Hepatocyte (in vitro differentiated cells): ENCODE measurements around the gene KIAA0586. TPM values are rescaled to one million over a fixed set of nuclear protein-coding genes. Genes with fewer than 3 reads are reported as not detected.
"Not testable (repeated sequence)": the region's sequence is repeated elsewhere in the genome, so short reads cannot be mapped to it uniquely, and the experiment has no call there.

Source experiments
- DNase-seq: peaks from one replicate; pipeline ENCODE4 v3.0.0-alpha.2; 2016; ENCODE audit warnings: low spot score
- H2AFZ ChIP-seq: fragments of 200-600 bp; sonication (generic); 2 replicates; pipeline ENCODE4 v1.6.0; 2016; ENCODE audit warnings: antibody characterized with exemption, mild to moderate bottlenecking
- H3K27ac ChIP-seq: fragments of 200-600 bp; sonication (generic); 2 replicates; pipeline ENCODE4 v1.5.1; 2016; ENCODE audit warnings: mild to moderate bottlenecking
- H3K27me3 ChIP-seq: fragments of 200-600 bp; sonication (generic); 2 replicates; pipeline ENCODE4 v1.6.1; 2016
- H3K36me3 ChIP-seq: fragments of 200-600 bp; sonication (generic); replicated peaks from 2 replicates; pipeline ENCODE4 v1.5.1; 2016; ENCODE audit warnings: low read depth; ENCODE audit not compliant: insufficient read depth
- H3K4me1 ChIP-seq: fragments of 200-600 bp; sonication (generic); 2 replicates; pipeline ENCODE4 v1.5.1; 2016; ENCODE audit warnings: mild to moderate bottlenecking, moderate library complexity; ENCODE audit not compliant: insufficient read depth
- H3K4me2 ChIP-seq: fragments of 200-600 bp; sonication (generic); 2 replicates; pipeline ENCODE4 v1.6.0; 2016
- H3K4me3 ChIP-seq: fragments of 200-600 bp; sonication (generic); 2 replicates; pipeline ENCODE4 v1.5.1; 2016; ENCODE audit warnings: mild to moderate bottlenecking
- H3K79me2 ChIP-seq: fragments of 200-600 bp; sonication (generic); 2 replicates; pipeline ENCODE4 v1.6.0; 2017; ENCODE audit warnings: mild to moderate bottlenecking
- H3K9me2 ChIP-seq: fragments of 200-600 bp; sonication (generic); replicated peaks from 2 replicates; pipeline ENCODE4 v1.6.0; 2017; ENCODE audit warnings: mild to moderate bottlenecking; ENCODE audit not compliant: insufficient read depth
- H3K9me3 ChIP-seq: fragments of 200-600 bp; sonication (generic); 2 replicates; pipeline ENCODE4 v1.5.1; 2016; ENCODE audit warnings: low read depth, mild to moderate bottlenecking
- H4K20me1 ChIP-seq: fragments of 200-600 bp; sonication (generic); 2 replicates; pipeline ENCODE4 v1.6.0; 2016; ENCODE audit warnings: mild to moderate bottlenecking; ENCODE audit not compliant: insufficient read depth, poor library complexity, severe bottlenecking
- CTCF ChIP-seq: fragments of 200-600 bp; sonication (generic); IDR thresholded peaks from 2 replicates; pipeline ENCODE4 v1.5.1; 2016; ENCODE audit warnings: antibody characterized with exemption, mild to moderate bottlenecking; ENCODE audit not compliant: poor library complexity
- EZH2 ChIP-seq: fragments of 200-600 bp; sonication (generic); IDR thresholded peaks from 2 replicates; pipeline ENCODE4 v1.6.1; 2016; ENCODE audit warnings: antibody characterized with exemption, mild to moderate bottlenecking, borderline replicate concordance
- EZH2phosphoT487 ChIP-seq: fragments of 200-600 bp; sonication (generic); IDR thresholded peaks from one replicate; pipeline ENCODE4 v1.6.1; 2018; ENCODE audit warnings: antibody characterized with exemption, mild to moderate bottlenecking, low read depth, moderate library complexity; ENCODE audit not compliant: unreplicated experiment, severe bottlenecking
- WGBS: methylation state at CpG from one replicate; pipeline ENCODE4 v1.1.6; 2016; ENCODE audit warnings: low lambda C conversion rate; ENCODE audit errors: missing lambda C conversion rate; 5-methylcytosine and 5-hydroxymethylcytosine counted together
- polyA plus RNA-seq: library from polyadenylated mRNA; unstranded; fragments of >200 nt; fragmentation: Nextera tagmentation; extraction: Ambion mirVana; gene quantifications from 2 replicates; pipeline ENCODE4 v1.2.1, GENCODE V29; 2016
- total RNA-seq: library from RNA; depleted of rRNA; stranded (reverse); fragments of >200 nt; gene quantifications from 2 replicates; pipeline ENCODE4 v1.2.3, GENCODE V29; 2014

Gene KIAA0586
- total and polyA plus RNA-seq, 2 experiments from 2014 or later, result 7.3 to 21.4 TPM

DNA sequence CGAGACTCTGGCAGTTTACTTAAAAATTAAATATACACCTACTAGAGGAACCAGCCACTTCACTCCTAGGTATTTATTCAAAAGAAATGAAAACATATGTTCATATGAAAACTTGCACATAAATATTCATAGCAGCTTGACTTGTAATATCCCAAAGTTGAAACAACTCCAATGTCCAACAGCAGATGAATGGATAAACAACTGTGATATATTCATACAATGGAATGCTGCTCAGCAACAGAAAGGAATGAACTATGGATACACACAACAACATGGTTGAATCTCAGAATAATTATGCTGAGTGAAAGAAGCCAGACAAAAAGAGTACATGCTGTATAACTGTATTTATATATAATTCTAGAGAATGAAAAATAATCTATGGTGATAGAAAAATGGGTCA, 156.9 kb downstream of the KIAA0586 start:
- Histone ChIP-seq H3K27ac (no peak overlapping the region), H3K4me1 (no peaks in the 10 kb centered on the region), H3K9me3 (no peaks in the 10 kb centered on the region), H3K9me2 (no peaks in the 10 kb centered on the region), H3K79me2 (no peaks in the 10 kb centered on the region), H3K4me2 (no peak overlapping the region), H4K20me1 (no peaks in the 10 kb centered on the region), H3K27me3 (no peaks in the 10 kb centered on the region), H3K4me3 (no peak overlapping the region), H2AFZ (no peak overlapping the region), H3K36me3 (no peaks in the 10 kb centered on the region)
- no peak for DNase-seq
- 92% methylated on average over 1 of the region's 1 CpG for WGBS
- TF ChIP-seq EZH2 (no peak), CTCF (no peak)

DNA sequence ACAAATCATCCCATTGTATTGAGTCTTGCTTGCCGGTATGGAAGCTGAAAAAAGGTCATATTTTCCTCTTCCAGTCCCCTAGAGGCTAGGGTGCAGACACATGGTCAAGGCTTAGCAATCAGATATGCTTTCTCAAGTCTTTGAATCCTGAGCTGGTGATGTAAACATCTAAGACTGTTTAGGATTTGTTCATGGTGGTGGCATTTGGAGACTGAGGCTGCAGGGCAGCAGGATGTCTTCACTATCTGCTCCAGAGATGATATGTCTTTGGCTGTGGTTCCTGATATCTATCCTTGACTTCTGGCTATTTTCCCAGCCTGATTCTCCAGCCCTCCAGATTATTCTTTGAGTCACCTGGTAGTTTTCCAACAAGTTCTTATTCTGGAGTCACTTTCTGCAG, 159.8 kb downstream of the KIAA0586 start:
- Histone ChIP-seq H3K4me1 (no peaks in the 10 kb centered on the region), H3K79me2 (no peaks in the 10 kb centered on the region), H3K9me3 (no peaks in the 10 kb centered on the region), H4K20me1 (no peaks in the 10 kb centered on the region), H3K4me2 (no peak overlapping the region), H2AFZ (no peak overlapping the region), H3K4me3 (no peak overlapping the region), H3K27me3 (no peaks in the 10 kb centered on the region), H3K27ac (no peak overlapping the region), H3K36me3 (no peaks in the 10 kb centered on the region), H3K9me2 (no peaks in the 10 kb centered on the region)
- TF ChIP-seq EZH2phosphoT487, result no peak
- TF ChIP-seq EZH2, result no peak
- no peak for TF ChIP-seq CTCF
- DNase-seq, result no peak
- 72% methylated on average over 1 of the region's 1 CpG for WGBS

DNA sequence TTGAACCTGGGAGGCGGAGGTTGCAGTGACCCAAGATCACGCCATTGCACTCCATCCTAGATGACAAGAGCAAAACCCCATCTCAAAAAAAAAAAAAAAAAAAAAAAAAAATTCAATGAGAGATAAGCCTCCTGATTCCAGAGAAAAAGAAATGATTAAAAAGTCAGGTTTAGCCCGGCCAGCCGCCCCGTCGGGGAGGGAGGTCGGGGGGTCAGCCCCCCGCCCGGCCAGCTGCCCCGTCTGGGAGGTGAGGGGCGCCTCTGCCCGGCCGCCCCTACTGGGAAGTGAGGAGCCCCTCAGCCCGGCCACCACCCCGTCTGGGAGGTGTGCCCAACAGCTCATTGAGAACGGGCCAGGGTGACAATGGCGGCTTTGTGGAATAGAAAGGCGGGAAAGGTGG, 160.8 kb downstream of the KIAA0586 start:
- not testable (repeated sequence) for H3K36me3 ChIP-seq, H3K4me3 ChIP-seq, H3K79me2 ChIP-seq, H3K27me3 ChIP-seq, H4K20me1 ChIP-seq, H3K4me2 ChIP-seq, H3K9me2 ChIP-seq, H2AFZ ChIP-seq, H3K27ac ChIP-seq, DNase-seq, H3K4me1 ChIP-seq, H3K9me3 ChIP-seq
- 95% methylated on average over 10 of the region's 18 CpGs for WGBS

- no peaks in the 10 kb centered on the region for H3K9me3 ChIP-seq
- H4K20me1 ChIP-seq, result no peaks in the 10 kb centered on the region
- DNase-seq, result no peak
- H3K36me3 ChIP-seq, result no peaks in the 10 kb centered on the region
- 94% methylated on average over 4 of the region's 4 CpGs for WGBS
- no peak overlapping the region for H3K27ac ChIP-seq
- TF ChIP-seq CTCF (no peak), EZH2phosphoT487 (no peak), EZH2 (no peak)
- H2AFZ ChIP-seq, result no peak overlapping the region
- no peak overlapping the region for H3K4me2 ChIP-seq
- H3K9me2 ChIP-seq, result no peaks in the 10 kb centered on the region
- H3K4me3 ChIP-seq, result no peak overlapping the region
- no peaks in the 10 kb centered on the region for H3K79me2 ChIP-seq
- no peaks in the 10 kb centered on the region for H3K27me3 ChIP-seq
- H3K4me1 ChIP-seq, result no peaks in the 10 kb centered on the region
Measured at GRCh38 chr14:58593977-58594376, 166.5 kb downstream of the KIAA0586 start.
